AG09309 (cell line): Measurements from ENCODE around the gene PPIC.
A peak's percentile ranks its signal among the peaks of the same experiment; 100 is the strongest.

Experiments
- DNase-seq: peaks from one replicate; pipeline ENCODE4 v3.0.0-alpha.2; 2010; ENCODE audit warnings: low read depth
- H3K4me3 ChIP-seq: 2 replicates; pipeline ENCODE4 v1.5.1; 2011; ENCODE audit warnings: mild to moderate bottlenecking, low read depth, low read length, moderate library complexity; ENCODE audit not compliant: control insufficient read depth
- TF ChIP-seq, protein P1 (sequence below): IDR thresholded peaks from 2 replicates; pipeline ENCODE4 v1.5.1; 2011; ENCODE audit warnings: mild to moderate bottlenecking, low read depth, low read length, inconsistent platforms; ENCODE audit not compliant: insufficient read depth, control insufficient read depth; ENCODE audit errors: missing control alignments

Gene PPIC

DNA sequence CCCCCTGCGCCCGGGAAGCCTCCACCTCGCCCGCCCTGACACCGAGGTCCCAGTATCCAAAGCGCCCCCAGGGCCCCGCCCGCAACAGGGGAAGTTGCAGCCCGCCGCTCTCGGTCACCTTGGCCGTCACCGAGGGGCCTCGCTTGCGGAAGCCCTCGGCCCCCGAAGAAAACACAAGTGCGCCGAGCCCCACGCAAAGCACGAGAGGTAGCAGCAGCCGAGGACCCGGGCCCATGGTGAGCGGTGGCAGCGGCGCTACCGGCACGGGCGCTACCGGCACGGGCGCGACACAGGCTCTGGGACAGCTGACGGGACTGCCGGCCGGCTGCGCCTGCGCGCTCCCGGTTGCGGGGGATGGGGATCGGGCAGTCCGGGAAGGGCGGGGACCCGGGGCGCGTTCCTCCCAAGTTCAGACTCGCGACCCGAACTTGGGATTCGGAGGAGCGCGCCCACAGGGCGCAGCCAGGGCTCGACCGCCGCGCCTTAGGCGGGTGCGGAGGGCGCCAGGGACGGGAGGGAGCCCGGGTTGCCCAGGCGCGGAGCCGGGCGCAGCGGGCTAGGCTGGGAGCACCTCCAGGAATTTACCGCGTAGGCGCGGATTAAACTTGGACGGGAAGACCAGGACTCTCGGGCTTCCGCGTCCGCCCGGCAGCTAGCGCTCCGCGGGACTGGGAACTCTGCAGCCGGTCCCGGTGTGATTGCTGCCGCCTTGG is at the start of gene PPIC:
Gene PPIC (minus strand): TSS at position 335 of the 713 bp plus-strand sequence. CDS start 100 bp downstream, at position 235.
- TF ChIP-seq, protein P1, sequence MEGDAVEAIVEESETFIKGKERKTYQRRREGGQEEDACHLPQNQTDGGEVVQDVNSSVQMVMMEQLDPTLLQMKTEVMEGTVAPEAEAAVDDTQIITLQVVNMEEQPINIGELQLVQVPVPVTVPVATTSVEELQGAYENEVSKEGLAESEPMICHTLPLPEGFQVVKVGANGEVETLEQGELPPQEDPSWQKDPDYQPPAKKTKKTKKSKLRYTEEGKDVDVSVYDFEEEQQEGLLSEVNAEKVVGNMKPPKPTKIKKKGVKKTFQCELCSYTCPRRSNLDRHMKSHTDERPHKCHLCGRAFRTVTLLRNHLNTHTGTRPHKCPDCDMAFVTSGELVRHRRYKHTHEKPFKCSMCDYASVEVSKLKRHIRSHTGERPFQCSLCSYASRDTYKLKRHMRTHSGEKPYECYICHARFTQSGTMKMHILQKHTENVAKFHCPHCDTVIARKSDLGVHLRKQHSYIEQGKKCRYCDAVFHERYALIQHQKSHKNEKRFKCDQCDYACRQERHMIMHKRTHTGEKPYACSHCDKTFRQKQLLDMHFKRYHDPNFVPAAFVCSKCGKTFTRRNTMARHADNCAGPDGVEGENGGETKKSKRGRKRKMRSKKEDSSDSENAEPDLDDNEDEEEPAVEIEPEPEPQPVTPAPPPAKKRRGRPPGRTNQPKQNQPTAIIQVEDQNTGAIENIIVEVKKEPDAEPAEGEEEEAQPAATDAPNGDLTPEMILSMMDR: no peak
- peak within 1 kb of the TSS; percentile 86 for H3K4me3 ChIP-seq
- DNase-seq: peak; percentile 35

DNA sequence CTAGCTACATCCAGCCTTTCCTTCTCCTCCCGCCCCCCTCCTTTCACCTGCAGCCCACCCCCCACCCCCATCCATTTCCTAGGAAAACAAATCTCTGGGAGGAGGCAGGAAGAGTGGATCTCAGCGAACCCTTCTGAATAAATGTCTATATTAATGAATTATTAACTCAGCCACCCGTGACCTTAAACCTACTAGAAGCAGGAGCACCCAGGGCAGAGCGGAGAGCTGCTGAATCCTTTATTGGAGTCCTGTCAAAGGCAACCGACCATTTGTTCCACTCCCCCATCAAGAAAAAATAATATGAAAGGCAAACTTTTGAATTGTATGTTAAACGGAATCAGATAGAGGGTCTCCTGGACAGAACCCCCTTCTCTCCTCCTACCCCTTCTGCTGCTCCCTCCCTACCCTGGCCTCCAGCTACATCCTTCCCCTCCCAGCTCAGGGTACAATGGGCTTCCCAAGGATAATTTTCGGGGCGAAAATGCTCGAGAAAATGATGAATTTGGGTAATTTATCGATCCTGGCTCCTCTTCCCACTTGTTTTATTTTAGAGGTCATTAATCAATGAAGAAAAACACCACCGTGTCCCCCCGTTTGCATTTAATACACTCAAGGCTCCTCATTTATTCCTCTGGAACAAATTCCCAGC is 49.2 kb upstream of the PPIC start:
- TF ChIP-seq, protein P1: no peak
- H3K4me3 ChIP-seq: no peak overlapping the region
- DNase-seq: no peak

DNA sequence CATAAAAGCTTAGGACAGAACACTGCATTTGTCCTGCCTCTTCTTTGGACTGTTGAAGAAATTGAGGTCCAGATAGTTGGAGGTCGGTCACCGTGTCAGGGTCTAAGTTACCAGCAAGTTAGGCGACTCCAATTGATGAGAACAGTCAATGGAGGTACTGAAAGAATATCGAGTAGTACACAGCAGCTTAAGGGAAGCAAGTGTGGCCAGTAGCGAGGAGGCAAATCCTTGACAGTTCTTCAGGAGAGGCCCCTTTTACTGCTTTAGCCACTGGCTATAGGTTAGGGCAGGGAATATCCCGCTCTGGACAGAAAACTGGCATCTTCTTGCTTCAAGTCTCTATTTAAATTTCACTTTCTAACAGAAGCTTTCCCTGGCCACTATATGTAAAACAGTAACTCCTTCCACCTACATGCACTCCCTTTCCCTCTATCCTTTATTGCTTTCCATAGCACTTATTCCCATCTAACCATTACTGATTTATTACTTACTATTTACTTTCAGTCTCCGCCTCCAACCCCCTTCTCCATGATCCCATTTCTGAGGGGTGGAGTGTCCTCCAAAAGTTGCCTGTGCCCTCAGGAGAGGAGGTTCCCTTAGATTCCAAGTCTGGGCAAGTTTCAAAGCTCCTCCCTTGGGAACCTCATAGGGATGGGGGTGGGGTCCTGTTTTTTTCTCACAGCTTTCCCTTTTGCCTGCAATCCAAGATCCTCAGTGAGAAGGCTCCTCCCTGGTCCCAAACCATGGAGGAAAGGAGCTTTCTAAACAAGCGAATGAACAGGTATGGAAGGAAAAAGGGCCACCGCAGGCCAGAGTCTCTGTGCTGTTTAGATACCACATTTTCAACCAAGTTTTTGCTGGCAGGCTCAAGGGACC is 48.4 kb upstream of the PPIC start:
- DNase-seq: no peak
- TF ChIP-seq, protein P1: no peak
- no peak overlapping the region for H3K4me3 ChIP-seq

DNA sequence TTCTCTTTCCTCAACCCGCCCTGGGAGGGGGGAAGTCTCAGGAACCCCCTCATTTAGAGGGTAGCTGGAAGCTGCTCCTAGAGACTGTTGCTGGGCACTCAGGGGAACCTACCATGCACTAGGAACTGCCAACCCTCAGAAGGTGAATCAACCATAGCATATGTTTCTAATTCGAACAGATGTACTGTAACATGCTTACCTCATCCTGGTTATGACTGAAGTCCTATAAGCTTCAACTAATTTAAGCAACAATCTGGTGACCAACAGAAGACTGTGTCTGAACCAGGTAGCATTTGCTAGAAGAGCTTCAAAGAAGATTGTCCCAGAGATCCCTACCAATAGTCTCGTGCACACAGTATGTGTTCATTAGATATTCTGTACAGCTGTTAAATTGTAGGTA is 46.8 kb upstream of the PPIC start:
- TF ChIP-seq, protein P1: no peak
- no peak for DNase-seq
- H3K4me3 ChIP-seq: no peak overlapping the region

DNA sequence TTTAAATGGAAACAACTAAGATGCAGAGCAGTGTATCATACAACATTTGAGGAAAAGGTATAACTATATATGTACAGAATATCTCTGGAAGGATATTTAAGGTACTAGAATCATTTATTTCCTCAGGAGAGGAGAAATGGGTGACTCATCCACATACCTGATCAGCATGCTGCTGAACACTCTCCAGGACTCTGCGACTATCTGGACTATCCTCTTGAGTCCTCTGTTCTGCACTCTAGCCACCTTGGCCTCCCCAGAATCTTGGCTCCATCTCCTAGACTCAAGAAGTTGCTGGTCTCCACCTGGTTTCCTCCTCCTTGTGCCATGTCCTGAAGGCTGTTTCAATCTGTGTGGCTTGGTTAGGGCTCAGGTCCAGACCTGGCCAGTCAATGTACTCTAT is 43.7 kb upstream of the PPIC start:
- no peak overlapping the region for H3K4me3 ChIP-seq
- DNase-seq: no peak
- TF ChIP-seq, protein P1: no peak

DNA sequence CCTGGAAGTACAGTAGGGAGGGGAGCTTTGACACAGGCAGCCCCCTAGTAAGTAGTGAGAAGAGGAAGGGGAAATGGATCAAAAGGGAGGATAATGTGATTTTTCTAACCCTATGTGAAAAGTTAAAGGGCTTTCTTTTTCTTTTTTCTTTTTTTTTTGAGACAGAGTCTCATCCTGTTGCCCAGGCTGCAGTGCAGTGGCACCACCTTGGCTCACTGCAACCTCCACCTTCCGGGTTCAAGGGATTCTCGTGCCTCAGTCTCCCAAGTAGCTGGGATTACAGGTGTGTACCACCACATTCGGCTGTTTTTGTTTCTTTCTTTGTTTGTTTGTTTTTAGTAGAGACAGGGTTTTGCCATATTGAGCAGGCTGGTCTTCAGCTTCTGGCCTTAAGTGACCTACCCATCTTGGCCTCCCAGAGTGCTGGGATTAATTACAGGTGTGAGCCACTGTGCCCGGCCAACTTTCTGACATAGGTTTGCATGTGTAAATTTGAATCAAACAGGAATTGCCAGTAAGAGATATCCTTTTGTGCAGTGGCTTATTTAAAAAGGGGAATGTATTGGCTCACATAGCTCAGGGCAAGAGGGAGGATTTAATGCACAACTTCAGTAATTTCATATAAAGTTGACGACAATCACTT is 39.1 kb upstream of the PPIC start:
- DNase-seq: no peak
- H3K4me3 ChIP-seq: no peak overlapping the region

More for the DNA sequence above, 39.1 kb upstream of the PPIC start:
- TF ChIP-seq, protein P1: no peak
